GM18526 (cell line): ENCODE data around the gene CDK16.
A peak's percentile ranks its signal among the peaks of the same experiment; 100 is the strongest.

Experiments
- POLR2A ChIP-seq: IDR thresholded peaks from 3 replicates; pipeline ENCODE4 v1.6.1; 2011; ENCODE audit not compliant: insufficient read length; ENCODE audit errors: extremely low read depth

Gene CDK16

GRCh38 chrX:47226531-47227333, 8.3 kb downstream of the CDK16 start:
- no peak for TF ChIP-seq POLR2A

GRCh38 chrX:47227334-47227583, 8.8 kb downstream of the CDK16 start:
- no peak for TF ChIP-seq POLR2A

- no peak for TF ChIP-seq POLR2A
Measured at GRCh38 chrX:47228550-47229270, 10.2 kb downstream of the CDK16 start.

DNA sequence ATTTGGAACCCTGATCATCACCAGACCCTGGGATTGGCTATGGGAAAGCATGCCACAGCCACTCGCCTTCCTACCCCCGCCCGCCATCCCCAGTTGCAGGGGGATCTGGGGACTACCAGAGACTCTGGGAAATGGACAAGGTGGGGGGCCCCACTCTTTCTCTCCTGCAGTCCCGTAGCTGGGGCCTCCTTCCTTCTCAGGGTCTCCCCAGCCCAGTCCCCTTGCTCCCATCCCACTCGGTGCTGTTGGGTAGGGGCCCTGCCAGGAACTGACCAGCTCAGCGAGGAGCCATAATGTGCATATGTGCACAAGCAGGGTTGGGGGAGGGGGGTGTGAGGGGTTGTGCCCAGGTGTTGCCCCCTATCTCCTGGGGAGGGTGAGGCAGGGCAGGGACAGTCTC, 10.9 kb downstream of the CDK16 start:
- no peak for TF ChIP-seq POLR2A

DNA sequence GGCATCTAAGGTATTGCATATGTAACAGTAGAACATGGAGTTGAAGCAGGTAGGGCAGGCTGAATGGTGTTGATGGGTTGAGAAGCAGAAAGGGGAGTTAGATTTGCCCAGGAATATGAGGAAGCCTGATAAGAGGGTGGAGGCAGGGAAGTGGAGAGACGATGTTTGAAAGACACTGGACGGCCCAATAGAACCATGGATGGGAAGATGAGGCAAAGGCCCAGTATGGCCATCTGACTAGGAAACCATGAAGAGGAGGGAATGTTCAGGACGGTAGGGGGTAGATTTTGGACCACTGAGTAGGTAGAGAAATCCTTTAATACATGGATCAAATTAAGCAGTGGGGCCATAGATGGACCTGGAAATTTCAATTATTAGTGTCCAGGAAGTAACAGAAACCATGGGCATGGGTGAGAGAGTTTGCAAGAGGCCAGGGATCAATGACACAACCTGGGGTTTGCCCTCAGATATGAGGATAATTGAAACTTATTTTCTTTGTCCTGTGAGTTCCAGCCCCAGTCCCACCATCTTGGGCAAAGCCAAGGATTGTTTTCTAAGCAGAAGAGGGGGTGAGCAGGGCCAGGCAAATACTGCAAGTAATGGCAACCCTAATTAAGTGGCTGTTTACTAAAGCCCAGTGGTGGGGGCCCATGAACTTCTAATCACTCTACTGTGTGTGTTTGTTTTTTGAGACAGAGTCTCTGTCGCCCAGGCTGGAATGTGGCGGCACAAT, 11.8 kb downstream of the CDK16 start:
- TF ChIP-seq POLR2A: no peak

- no peak for TF ChIP-seq POLR2A
Measured at GRCh38 chrX:47231167-47231566, 12.7 kb downstream of the CDK16 start.

- no peak for TF ChIP-seq POLR2A
Measured at GRCh38 chrX:47232197-47232802, 13.8 kb downstream of the CDK16 start.

- peak; percentile 82 for TF ChIP-seq POLR2A
Measured at GRCh38 chrX:47232803-47233332, 14.4 kb downstream of the CDK16 start, which contains the start of gene USP11. Gene USP11 (plus strand): TSS chrX:47233009. CDS start chrX:47233044, 35 bp downstream.

GRCh38 chrX:47233333-47234113, 15.0 kb downstream of the CDK16 start:
- peak; percentile 46 for TF ChIP-seq POLR2A

- no peak for TF ChIP-seq POLR2A
Measured at GRCh38 chrX:47234583-47234982, 16.1 kb downstream of the CDK16 start.

DNA sequence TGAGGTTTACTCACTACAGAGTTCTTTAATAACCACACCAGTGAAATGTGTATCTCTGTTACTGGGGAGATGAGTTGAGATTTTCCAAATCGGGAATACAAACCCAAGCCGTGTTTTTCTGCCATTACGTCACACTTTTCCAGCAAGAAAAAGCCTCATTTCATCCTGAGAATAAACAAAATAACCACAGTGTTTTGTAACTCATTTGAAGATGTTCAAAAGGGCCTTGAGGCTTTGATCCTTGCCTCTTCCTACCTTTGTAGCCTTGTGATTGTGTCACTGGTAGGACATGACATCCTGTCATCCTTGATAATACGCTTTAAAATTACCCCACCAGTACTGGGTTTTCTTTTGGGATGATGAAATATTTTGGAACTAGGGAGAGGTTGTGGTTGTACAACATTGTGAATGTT, 17.2 kb downstream of the CDK16 start:
- TF ChIP-seq POLR2A: no peak

DNA sequence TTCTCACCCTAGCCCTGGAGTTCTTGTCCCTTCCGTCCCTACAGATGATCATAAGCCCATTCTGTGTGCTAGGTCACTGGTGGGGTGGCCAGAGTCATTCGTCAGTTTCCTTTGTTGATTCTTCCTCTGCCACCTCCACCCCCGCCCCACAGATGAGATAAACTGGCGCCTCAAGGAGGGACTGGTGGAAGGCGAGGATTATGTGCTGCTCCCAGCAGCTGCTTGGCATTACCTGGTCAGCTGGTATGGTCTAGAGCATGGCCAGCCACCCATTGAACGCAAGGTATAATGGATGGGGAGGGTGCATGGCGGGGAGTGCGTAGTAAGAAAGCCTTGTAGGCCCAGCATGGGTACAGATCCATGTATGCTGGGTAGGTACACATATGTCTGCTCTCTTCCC, 20.7 kb downstream of the CDK16 start:
- TF ChIP-seq POLR2A: no peak

DNA sequence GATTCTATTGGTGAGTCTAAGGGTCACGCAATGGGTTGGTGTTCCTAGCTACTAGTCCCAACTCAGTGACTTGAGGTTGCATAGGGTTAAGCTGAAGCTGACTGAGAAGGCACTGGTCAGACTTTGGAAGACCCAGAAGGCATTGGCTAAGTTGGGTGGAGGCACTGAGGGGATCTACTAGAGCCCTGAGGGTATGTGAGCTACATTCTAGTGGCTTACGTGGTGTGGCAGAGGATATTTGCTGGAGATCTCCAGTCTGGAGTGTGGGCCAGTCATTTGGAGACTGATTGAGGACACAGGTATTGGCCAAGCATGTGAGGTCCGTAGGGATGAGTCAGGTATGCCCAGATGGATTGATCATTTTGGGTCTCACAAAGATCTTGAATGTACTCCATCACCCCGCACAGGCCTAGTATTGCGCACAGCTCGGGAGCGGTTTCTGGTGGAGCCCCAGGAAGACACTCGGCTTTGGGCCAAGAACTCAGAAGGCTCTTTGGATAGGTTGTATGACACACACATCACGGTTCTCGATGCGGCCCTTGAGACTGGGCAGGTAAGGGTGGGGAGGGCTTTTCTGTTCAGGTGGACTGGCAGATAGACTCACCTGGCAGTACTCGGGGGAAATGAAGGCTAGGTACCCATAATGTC, 21.5 kb downstream of the CDK16 start:
- TF ChIP-seq POLR2A: no peak

GRCh38 chrX:47240619-47241018, 22.1 kb downstream of the CDK16 start:
- no peak for TF ChIP-seq POLR2A

DNA sequence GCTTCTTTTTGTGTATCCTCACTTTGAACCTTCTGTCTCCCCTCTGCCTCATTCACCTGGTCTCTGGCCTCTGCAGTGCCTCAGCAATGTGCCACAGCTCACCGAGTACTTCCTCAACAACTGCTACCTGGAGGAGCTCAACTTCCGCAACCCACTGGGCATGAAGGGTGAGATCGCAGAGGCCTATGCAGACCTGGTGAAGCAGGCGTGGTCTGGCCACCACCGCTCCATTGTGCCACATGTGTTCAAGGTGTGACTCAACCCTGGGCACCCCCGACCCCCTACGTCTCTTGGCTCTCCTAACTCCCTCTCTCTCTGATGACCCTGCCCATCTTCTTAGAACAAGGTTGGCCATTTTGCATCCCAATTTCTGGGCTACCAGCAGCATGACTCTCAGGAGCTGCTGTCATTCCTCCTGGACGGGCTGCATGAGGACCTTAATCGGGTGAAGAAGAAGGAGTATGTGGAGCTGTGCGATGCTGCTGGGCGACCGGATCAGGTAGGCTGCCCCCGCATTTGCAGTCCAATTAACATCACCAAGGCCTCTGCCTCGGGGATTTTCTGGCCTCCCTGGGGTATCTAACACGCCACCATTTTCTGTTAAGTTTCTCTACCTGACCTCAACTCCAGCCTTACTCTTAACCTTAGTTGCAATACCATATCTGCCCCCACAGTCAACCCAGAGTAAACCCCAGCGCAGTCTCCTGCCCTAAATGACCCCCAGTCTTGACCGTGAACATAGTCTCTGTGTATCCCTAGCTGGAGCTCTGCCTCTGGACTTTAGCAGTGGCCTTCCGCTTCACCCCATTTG, 22.9 kb downstream of the CDK16 start:
- TF ChIP-seq POLR2A: no peak
